GM19455 (cell line): ENCODE measurements around the gene BLVRB.

Experiments used
- ATAC-seq: cut with Tn5 transposase; IDR thresholded peaks from one replicate; pipeline ENCODE4 v1.9.1; 2021; ENCODE audit not compliant: unreplicated experiment

The BLVRB gene

DNA sequence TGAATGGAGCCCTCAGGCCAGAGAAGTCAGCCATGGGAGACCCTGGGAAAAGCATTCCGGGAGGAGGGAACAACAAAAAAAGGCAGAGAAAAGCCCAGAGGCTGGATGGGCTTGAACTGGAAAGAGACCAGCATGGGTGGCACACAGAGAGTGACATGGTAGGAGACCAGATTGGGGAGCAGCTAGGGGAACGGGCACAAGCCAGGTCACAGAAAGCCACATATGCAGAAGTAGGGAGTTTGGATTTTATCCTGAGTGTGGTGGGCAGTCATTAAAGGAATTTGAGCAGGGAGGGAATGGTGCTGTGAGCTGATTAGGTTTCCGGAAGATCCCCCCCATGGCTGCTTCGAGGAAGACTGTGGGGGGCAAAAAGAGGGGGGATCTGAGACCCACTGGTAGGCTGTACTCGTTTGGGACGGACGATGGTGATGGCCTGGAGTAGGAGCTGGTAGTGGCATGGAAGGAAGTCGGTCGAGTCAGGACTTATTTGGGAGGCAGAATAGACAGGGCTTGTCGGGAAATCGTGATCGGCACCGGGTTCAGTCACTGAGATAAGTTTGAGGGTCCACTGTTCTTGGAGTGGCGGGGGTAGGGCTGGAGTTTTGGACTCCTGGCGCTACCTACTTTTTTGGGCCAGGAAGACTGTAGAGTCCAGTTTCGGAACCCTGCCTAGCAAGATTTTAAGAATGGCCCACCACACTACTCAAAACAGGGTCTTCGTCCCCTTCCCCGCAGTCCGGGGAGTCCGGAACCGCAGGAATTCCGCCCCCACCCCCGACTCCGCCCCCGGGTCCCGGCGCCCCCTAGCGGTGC is 40.7 kb downstream of the BLVRB start:
- ATAC-seq, result no peak

DNA sequence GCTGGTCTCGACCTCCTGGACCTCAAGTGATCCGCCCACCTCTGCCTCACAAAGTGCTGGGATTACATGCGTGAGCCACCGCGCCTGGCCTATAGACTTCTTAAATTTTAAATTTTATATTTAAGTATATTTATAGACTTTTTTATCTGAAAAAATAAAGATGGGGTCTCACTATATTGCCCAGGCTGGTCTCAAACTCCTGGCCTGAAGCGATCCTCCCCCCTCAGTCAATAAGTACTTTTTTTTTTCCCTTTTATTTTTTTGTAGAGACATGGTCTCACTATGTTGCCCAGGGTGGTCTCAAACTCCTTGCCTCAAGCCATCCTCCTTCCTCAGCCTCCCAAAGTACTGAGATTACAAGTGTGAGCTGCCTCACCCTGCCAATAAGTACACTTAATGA is 41.6 kb downstream of the BLVRB start:
- no peak for ATAC-seq

GRCh38 chr19:40422748-40423566 is 42.6 kb downstream of the BLVRB start:
- no peak for ATAC-seq

DNA sequence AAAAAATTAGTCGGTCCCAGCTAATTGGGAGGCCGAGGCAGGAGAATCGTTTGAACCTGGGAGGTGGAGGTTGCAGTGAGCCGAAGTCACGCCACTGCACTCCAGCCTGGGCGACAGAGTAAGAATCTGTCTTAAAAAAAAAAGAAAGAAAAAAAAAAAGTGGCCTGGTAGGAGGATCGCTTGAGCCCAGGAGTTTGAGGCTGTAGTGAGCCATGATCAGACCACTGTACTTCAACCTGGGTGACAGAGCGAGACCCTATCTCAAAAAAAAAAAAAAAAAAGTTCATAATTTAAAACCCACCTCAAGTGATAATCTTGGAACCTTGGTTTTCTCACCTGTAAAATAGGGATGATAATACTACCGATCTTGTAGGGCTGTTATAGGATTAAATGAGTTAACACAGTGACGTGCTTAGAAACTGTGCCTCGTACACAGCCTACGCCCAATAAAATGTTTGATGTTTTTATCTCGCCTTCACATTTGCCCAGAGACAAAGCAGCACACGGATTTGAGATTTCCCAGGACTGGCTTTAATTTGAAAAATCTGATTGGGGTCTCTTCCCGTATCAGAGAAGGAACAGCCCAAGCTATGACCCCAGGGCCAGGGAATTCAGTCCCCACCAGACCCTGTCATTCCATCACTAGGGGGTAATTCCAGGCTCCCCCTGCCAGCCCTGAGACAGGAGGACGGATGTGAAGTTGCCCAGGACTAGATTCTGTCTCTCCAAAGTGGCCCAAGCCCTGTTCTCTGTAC is 43.4 kb downstream of the BLVRB start:
- no peak for ATAC-seq

GRCh38 chr19:40420766-40421765 is 44.5 kb downstream of the BLVRB start:
- peak; percentile 34 for ATAC-seq

GRCh38 chr19:40420451-40420765 is 45.1 kb downstream of the BLVRB start:
- no peak for ATAC-seq

- ATAC-seq, result no peak
These were observed 45.8 kb downstream of the BLVRB start for GRCh38 chr19:40419780-40420179.

GRCh38 chr19:40419066-40419612 is 46.4 kb downstream of the BLVRB start:
- ATAC-seq, result no peak

DNA sequence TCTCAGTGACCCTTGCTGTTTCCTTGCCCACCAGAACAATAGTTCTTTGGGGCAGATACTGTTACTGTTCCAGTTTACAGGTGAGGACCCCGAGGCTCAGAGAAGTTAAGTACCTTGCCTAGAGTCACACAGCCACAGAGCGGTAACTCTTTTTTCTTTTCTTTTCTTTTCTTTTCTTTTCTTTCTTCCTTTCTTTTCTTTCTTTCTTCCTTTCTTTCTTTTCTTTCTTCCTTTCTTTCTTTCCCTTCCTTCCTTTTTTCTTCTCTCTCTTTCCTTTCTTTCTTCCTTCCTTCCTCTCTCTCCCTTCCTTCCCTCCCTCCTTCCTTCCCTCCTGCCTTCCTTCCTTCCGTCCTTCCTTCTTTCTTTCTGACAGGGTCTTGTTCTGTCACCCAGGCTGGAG is 47.5 kb downstream of the BLVRB start:
- no peak for ATAC-seq

DNA sequence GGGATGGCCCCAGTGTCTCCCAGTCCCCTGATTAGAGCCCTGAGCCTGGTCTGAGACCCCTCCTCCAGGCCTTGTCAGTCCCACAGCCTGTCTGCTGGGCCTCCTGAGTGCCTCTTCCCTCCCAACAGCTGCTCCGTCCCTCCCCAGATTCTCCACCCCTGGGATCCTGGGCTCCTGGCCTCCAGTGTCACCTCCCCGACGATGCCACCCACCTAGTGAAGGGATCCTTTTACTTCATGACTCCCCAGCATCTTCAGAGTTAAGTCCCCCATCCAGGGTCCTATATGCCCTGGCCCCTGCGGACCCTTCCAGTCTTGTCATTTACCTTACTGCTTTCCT is 47.9 kb downstream of the BLVRB start:
- ATAC-seq, result no peak

DNA sequence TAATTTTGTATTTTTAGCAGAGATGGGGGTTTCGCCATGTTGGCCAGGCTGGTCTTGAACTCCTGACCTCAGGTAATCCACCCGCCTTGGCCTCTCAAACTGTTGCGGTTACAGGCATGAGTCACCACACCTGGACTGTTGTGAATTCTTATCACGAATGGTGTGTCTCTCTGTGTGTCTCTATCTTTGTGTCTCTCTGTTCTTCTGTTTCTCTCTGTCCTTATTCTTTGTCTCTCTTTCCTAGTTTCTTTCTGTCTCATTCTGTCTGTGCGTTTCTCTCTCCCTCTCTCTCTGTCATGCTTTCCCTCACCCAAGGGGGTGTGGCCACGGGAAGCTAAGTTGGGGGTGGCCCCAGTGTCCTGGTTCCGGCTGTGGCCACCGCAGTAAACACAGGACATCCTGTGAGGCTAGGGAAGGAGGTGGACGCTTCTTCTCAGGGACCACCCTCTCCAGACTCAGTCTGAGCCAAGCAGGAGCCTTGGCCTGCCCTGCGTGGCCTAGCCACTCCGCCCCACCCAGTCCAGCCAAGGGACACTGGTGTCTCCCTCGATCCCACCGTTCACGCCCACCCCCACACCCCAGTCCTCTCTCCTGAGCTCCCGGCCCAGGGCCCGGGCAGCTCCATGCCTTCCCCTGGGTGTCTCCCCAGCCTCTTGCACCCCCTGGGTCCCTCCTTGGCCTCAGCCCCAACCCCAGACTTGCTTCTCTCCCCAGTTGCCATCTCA is 48.5 kb downstream of the BLVRB start:
- no peak for ATAC-seq

DNA sequence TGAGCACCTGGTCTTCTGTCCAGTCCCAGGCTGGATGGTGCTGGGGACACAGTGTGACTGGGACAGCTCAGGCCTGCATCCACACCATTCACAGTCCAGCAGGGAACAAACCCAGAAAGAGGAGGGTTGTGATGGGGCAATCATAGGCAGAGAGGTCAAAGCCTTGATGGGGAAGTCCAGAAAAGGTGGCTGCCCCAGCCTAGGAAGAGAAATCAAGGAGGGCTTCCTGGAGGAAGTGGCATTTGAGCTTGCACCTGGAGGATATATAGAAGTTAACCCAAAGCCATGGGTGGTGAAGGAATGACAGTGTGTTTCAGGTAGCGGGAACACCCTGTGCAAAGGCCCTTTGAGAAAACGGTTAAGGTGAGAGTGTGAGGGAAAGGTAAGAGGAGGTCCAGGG is 49.8 kb downstream of the BLVRB start:
- no peak for ATAC-seq

GRCh38 chr19:40414542-40415535 is 50.7 kb downstream of the BLVRB start:
- ATAC-seq, result no peak

- no peak for ATAC-seq
These were observed 52.2 kb downstream of the BLVRB start, which contains the start of gene PRX for GRCh38 chr19:40413291-40413845. Gene PRX (minus strand): TSS chr19:40413378. CDS start chr19:40407932, 5,446 bp downstream.

GRCh38 chr19:40412866-40413265 is 52.7 kb downstream of the BLVRB start:
- no peak for ATAC-seq

DNA sequence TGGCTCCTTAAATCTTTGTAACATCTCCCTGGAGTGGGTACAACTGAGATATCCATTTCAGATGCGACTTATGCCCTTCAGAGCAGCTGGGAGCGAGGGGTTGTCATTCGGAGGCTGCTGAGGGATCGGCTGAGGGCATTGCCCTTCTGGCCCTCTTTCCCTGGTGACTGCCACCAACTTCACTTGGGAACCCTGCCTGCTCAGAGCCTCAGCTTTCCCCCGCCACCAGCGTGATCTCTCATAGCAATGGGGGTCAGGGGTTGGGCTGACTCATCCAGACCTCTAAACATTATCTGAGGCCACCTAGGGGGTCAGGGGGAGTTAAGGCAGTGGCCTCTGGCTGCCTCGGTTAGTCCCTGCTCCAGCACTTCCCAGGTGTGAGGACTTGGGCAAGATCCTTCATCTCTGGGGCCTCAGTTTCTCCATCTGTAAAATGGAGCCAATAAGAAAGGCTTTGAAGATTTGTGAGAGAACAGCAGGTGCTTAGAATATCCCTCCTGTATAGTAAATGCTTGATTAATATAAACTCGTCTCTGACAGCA is 53.5 kb downstream of the BLVRB start:
- ATAC-seq, result no peak

- no peak for ATAC-seq
These were observed 54.3 kb downstream of the BLVRB start for GRCh38 chr19:40411125-40411842.
